G401.6 (cell line): ENCODE measurements around the gene TMEM117.
"Not testable (repeated sequence)": the region's sequence is repeated elsewhere in the genome, so short reads cannot be mapped to it uniquely, and the experiment has no call there.

Experiments
- FAIRE-seq: peaks from 2 replicates; lab custom pipeline; 2012; peaks lifted over from hg19 to GRCh38; lab: Jason Lieb, UNC

The TMEM117 gene

GRCh38 chr12:44026926-44027325, 191.0 kb downstream of the TMEM117 start:
- peak; percentile 45 for FAIRE-seq

GRCh38 chr12:44029194-44029593, 193.3 kb downstream of the TMEM117 start:
- FAIRE-seq = no peak

- FAIRE-seq = no peak
Observed at GRCh38 chr12:44031472-44032185, 195.7 kb downstream of the TMEM117 start.

GRCh38 chr12:44034906-44035305, 199.0 kb downstream of the TMEM117 start:
- no peak for FAIRE-seq

- FAIRE-seq = no peak
Observed at GRCh38 chr12:44036875-44037443, 201.1 kb downstream of the TMEM117 start.

GRCh38 chr12:44038411-44038810, 202.5 kb downstream of the TMEM117 start:
- no peak for FAIRE-seq

GRCh38 chr12:44044491-44044890, 208.6 kb downstream of the TMEM117 start:
- FAIRE-seq = not testable (repeated sequence)

- FAIRE-seq = no peak
Observed at GRCh38 chr12:44046732-44047417, 211.0 kb downstream of the TMEM117 start.

- no peak for FAIRE-seq
Observed at GRCh38 chr12:44052554-44052953, 216.7 kb downstream of the TMEM117 start.

GRCh38 chr12:44053549-44054127, 217.8 kb downstream of the TMEM117 start:
- FAIRE-seq = no peak

- FAIRE-seq = no peak
Observed at GRCh38 chr12:44054281-44054680, 218.4 kb downstream of the TMEM117 start.

GRCh38 chr12:44058366-44058765, 222.5 kb downstream of the TMEM117 start:
- FAIRE-seq = no peak

GRCh38 chr12:44059476-44059875, 223.6 kb downstream of the TMEM117 start:
- FAIRE-seq = no peak

GRCh38 chr12:44063671-44064070, 227.8 kb downstream of the TMEM117 start:
- FAIRE-seq = no peak

- no peak for FAIRE-seq
Observed at GRCh38 chr12:44076871-44077270, 241.0 kb downstream of the TMEM117 start.

- no peak for FAIRE-seq
Observed at GRCh38 chr12:44077294-44077693, 241.4 kb downstream of the TMEM117 start.

GRCh38 chr12:44078273-44078672, 242.4 kb downstream of the TMEM117 start:
- no peak for FAIRE-seq

GRCh38 chr12:44088647-44089046, 252.8 kb downstream of the TMEM117 start:
- no peak for FAIRE-seq

- no peak for FAIRE-seq
Observed at GRCh38 chr12:44091948-44092606, 256.2 kb downstream of the TMEM117 start.

GRCh38 chr12:44098786-44099185, 262.9 kb downstream of the TMEM117 start:
- no peak for FAIRE-seq

- FAIRE-seq = no peak
Observed at GRCh38 chr12:44099486-44099885, 263.6 kb downstream of the TMEM117 start.

GRCh38 chr12:44100264-44100663, 264.4 kb downstream of the TMEM117 start:
- FAIRE-seq = no peak

GRCh38 chr12:44101475-44101874, 265.6 kb downstream of the TMEM117 start:
- FAIRE-seq = no peak
